ENCODE results near the gene PWWP2A.
"Not testable (repeated sequence)": the region's sequence is repeated elsewhere in the genome, so short reads cannot be mapped to it uniquely, and the experiment has no call there.

The PWWP2A gene, protein sequence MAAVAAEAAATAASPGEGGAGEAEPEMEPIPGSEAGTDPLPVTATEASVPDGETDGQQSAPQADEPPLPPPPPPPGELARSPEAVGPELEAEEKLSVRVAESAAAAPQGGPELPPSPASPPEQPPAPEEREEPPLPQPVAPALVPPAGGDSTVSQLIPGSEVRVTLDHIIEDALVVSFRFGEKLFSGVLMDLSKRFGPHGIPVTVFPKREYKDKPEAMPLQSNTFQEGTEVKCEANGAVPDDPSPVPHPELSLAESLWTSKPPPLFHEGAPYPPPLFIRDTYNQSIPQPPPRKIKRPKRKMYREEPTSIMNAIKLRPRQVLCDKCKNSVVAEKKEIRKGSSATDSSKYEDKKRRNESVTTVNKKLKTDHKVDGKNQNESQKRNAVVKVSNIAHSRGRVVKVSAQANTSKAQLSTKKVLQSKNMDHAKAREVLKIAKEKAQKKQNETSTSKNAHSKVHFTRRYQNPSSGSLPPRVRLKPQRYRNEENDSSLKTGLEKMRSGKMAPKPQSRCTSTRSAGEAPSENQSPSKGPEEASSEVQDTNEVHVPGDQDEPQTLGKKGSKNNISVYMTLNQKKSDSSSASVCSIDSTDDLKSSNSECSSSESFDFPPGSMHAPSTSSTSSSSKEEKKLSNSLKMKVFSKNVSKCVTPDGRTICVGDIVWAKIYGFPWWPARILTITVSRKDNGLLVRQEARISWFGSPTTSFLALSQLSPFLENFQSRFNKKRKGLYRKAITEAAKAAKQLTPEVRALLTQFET

DNA sequence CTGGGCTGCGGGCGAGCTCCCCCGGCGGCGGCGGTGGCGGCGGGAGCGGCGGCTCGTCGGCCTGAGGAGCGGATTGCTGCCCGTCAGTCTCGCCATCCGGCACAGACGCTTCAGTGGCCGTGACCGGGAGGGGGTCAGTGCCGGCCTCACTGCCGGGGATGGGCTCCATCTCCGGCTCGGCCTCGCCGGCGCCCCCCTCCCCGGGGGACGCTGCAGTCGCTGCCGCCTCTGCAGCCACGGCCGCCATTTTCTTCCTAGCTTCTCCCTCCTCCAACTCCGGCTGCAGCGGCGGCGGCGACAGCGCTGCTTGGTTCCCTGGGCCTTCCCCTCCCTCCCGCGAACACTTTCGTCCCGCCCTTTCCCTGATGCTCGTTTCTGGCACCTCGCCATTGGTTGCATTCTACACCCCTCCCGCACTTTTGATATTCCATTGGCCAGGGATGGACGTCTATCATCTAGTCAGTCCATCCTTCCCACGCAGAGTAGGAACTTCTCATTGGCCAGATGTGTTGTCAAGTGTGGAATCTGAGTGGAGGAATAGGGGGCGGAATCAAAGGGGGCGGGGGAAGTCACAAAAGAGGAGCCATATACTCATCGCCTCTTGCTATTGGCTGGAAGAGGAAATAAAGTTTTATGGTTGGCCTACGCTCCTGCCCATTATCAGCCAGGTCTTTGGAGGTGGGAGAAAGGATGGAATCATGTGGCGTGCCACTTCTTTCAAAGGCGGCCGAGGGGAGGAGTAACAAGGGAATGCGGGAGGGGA lies at the start of gene PWWP2A:
TSS of gene PWWP2A (minus strand) at position 309 of the 763 bp plus-strand sequence. CDS start at position 247, 62 bp downstream.
- Histone ChIP-seq H3K4me1 (ENCODE audit: insufficient read depth, low read length) (peaks cover 9% of the 10 kb centered on the region), H3K4me3 (ENCODE audit: low read depth in 1 of 2, low read length in 2 of 2) (peak within 1 kb of the TSS; percentile 75 to 91), H3K9ac (ENCODE audit: low read length) (peak within 1 kb of the TSS; percentile 49), H3K27ac (ENCODE audit: low read depth, low read length) (peak within 1 kb of the TSS; percentile 92), H3K9me3 (ENCODE audit: low read length) (no peaks in the 10 kb centered on the region), H3K27me3 (ENCODE audit: control insufficient read depth in 1 of 2, insufficient read depth in 2 of 2, low read length in 2 of 2) (no peaks in the 10 kb centered on the region), H3K36me3 (ENCODE audit: insufficient read depth, low read length) (no peaks in the 10 kb centered on the region)

DNA sequence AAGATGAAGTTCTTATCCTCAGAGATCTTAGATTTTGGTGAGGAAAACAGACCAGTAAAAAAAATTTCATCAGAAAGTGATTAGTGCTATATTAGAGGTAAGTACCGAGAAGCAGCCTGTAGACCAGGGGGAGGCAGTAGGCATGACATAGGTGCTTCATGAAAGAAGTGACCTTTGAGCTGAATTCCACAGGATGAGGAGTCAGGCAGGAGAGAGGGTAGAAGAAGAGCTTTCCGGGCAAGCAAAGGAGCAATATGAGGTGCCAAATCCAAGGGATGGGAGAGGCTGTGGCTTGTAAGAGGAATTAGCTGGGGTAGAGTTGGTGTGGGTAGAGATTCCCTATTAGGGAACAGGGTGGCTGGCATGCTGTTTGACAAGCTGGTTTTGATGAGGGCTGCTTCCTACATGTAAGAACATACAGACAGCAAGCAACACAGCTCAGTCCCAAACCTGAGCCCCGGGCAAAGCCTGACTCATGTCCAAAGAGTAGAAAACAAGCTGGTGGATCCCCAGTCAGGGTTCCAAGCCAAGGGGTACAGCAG lies 48.4 kb upstream of the PWWP2A start:
- Histone ChIP-seq H3K27me3 (ENCODE audit: control insufficient read depth in 1 of 2, insufficient read depth in 2 of 2, low read length in 2 of 2) (no peaks in the 10 kb centered on the region), H3K9ac (ENCODE audit: low read length) (no peak overlapping the region), H3K36me3 (ENCODE audit: insufficient read depth, low read length) (no peaks in the 10 kb centered on the region), H3K4me1 (ENCODE audit: insufficient read depth, low read length) (peaks cover 15% of the 10 kb centered on the region), H3K9me3 (ENCODE audit: low read length) (no peaks in the 10 kb centered on the region), H3K27ac (ENCODE audit: low read depth, low read length) (no peak overlapping the region), H3K4me3 (ENCODE audit: low read depth in 1 of 2, low read length in 2 of 2) (no peak overlapping the region)

DNA sequence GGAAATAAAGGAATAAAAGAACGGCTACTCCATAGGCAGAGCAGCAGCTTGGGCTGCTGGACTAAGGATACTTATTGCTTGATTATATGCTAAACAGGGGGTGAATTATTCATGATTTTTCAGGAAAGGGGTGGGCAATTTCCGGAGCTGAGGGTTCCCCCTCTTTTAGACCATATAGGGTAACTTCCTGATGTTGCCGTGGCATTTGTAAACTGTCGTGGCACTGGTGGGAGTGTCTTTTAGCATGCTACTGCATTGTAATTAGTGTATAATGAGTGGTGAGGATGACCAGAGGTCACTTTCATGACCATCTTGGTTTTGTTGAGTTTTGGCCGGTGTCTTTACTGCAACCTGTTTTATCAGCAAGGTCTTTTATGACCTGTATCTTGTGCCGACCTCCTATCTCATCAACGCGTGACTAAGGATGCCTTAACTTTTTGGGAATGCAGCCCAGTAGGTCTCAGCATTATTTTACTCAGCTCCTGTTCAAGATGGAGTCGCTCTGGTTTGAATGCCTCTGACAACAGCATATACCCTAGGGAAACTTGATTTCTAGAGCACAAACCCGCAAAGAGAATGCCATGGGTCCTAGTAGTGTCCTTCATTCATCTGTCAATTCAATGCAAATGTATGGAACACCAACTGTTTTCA lies 47.8 kb upstream of the PWWP2A start:
- H3K9me3 ChIP-seq (ENCODE audit: low read length): no peaks in the 10 kb centered on the region
- H3K36me3 ChIP-seq (ENCODE audit: insufficient read depth, low read length): no peaks in the 10 kb centered on the region
- H3K27me3 ChIP-seq (ENCODE audit: control insufficient read depth in 1 of 2, insufficient read depth in 2 of 2, low read length in 2 of 2): no peaks in the 10 kb centered on the region
- H3K9ac ChIP-seq (ENCODE audit: low read length): no peak overlapping the region
- no peak overlapping the region for H3K27ac ChIP-seq (ENCODE audit: low read depth, low read length)
- H3K4me1 ChIP-seq (ENCODE audit: insufficient read depth, low read length): peaks cover 15% of the 10 kb centered on the region
- H3K4me3 ChIP-seq (ENCODE audit: low read depth in 1 of 2, low read length in 2 of 2): no peak overlapping the region

DNA sequence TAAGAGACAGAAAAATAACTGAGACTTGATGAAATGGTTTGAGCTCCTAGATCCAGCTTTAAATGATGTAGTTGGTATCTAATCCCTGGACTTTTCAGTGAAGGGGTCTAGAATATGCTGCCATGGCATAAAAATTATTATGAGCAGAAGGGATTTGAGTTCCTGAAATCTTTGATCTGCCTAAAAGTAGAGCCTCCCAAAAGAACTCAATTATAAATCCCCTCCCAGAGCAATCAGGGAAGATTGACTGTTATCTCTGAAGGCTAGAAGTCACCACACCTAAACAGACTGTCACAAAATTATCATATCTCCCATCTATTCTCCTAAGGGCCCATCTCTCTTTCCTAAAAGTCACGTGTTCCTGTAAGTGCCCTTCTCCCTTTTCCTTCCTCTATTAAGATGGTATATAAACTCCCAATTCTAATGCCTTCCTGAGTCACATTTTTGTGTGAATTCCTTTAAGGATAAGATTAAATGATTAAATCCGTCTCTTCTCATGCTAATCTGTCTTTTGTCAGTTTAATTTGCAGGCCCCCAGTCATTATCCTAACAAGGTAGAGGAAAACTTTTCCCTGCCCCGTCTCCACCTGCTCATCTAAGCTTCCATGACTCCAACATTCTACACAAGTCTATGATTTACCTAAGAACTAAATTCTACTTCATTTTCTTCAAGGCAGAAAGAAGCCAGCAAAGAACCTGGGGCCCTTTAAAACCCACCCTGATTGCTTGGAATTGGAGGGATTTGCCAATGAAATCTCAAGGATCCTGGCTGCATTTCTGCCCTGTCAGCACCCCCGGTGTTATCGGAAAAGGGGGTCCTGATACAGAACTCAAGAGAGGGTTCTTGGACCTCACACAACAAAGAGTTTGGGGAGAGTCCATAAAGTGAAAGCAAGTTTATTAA lies 47.1 kb upstream of the PWWP2A start:
- Histone ChIP-seq H3K9ac (ENCODE audit: low read length) (no peak overlapping the region), H3K9me3 (ENCODE audit: low read length) (no peaks in the 10 kb centered on the region), H3K36me3 (ENCODE audit: insufficient read depth, low read length) (no peaks in the 10 kb centered on the region), H3K4me1 (ENCODE audit: insufficient read depth, low read length) (peaks cover 15% of the 10 kb centered on the region), H3K27ac (ENCODE audit: low read depth, low read length) (no peak overlapping the region), H3K4me3 (ENCODE audit: low read depth in 1 of 2, low read length in 2 of 2) (peak overlapping the region in 1 of 2 donors; percentile 47), H3K27me3 (ENCODE audit: control insufficient read depth in 1 of 2, insufficient read depth in 2 of 2, low read length in 2 of 2) (no peaks in the 10 kb centered on the region)

DNA sequence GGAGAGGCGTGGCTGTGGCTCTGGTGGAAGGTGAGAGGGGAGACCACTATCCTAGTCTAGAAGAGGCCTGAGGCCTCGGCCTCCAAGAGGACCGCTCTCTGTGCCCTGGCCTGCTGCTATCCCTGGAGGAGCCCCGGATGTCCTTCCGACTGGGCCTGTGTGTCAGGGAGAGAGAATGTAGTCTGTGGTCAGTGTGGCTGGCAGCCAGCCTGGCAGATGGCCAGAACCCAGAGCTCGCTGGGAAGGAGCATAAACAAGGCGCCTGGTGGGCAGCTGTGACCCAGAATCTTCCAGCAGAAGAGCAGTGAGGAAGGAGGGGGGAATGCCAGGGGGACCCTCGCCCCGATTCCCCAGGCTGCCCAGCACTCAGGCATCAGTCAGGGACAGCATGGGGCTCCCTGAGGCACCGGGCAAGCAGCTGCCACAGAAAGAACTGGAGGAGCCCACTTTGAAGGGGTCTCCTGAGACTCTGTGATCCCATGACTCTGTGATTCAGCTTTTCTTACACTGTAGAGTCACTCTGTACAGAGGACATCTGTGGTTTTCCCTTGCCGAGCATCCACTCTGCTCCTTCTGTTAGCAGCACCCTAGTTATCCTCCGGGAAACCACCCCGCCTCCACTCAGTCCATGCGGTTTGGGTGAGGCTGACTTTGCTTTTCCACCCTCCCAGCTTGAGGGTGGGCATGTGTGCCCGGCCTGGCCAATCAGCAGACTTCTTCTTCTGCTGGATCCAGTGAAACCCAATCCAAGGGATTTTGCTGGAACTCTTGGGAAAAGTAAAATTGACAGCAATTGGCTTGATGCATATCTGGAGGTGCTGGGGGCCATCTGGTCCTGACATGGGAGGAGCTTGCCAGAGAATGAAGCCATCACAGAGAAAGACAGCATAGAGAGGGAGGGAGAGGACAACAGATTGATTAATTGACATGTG lies 46.2 kb upstream of the PWWP2A start:
- Histone ChIP-seq H3K9ac (ENCODE audit: low read length) (no peak overlapping the region), H3K9me3 (ENCODE audit: low read length) (no peaks in the 10 kb centered on the region), H3K4me3 (ENCODE audit: low read depth in 1 of 2, low read length in 2 of 2) (peak overlapping the region in 1 of 2 donors; percentile 47), H3K36me3 (ENCODE audit: insufficient read depth, low read length) (no peaks in the 10 kb centered on the region), H3K27me3 (ENCODE audit: control insufficient read depth in 1 of 2, insufficient read depth in 2 of 2, low read length in 2 of 2) (no peaks in the 10 kb centered on the region), H3K4me1 (ENCODE audit: insufficient read depth, low read length) (peaks cover 15% of the 10 kb centered on the region), H3K27ac (ENCODE audit: low read depth, low read length) (peak overlapping the region; percentile 19)

DNA sequence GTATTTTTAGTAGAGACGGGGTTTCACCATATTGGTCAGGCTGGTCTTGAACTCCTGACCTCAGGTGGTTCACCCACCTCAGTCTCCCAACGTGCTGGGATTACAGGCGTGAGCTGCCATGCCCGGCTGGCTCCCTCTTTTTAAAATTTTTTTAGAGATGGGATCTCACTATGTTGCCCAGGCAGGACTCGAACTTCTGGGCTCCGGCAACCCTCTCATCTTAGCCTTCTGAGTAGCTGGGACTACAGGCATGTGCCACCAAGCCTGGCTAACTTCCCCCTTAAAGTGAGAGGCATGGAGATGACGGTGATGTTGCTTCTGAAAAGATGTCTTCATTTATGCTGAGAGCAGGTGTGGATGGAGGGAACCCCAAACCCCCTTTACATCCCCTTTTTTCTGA lies 43.7 kb upstream of the PWWP2A start:
- H3K9me3 ChIP-seq (ENCODE audit: low read length): no peaks in the 10 kb centered on the region
- H3K4me3 ChIP-seq (ENCODE audit: low read depth in 1 of 2, low read length in 2 of 2): no peak overlapping the region
- no peaks in the 10 kb centered on the region for H3K36me3 ChIP-seq (ENCODE audit: insufficient read depth, low read length)
- no peak overlapping the region for H3K9ac ChIP-seq (ENCODE audit: low read length)
- peaks cover 15% of the 10 kb centered on the region for H3K4me1 ChIP-seq (ENCODE audit: insufficient read depth, low read length)
- H3K27ac ChIP-seq (ENCODE audit: low read depth, low read length): no peak overlapping the region
- H3K27me3 ChIP-seq (ENCODE audit: control insufficient read depth in 1 of 2, insufficient read depth in 2 of 2, low read length in 2 of 2): no peaks in the 10 kb centered on the region

DNA sequence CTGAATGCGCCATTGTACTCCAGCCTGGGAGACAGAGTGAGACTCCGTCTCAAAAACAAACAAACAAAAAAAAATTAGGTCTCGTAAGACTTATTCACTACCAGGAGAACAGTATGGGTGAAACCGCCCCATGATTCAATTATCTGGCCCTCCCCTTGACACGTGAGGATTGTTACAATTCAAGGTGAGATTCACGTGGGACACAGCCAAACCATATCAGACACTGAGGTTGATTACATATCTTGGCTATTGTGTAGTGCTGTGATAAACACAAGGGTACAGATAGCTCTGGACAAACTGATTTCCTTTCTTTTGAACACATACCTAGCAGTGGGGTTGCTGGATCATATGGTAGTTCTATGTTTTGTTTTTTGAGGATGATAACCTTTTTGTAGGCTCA lies 42.4 kb upstream of the PWWP2A start:
- Histone ChIP-seq H3K27ac (ENCODE audit: low read depth, low read length) (no peak overlapping the region), H3K36me3 (ENCODE audit: insufficient read depth, low read length) (no peaks in the 10 kb centered on the region), H3K9me3 (ENCODE audit: low read length) (no peaks in the 10 kb centered on the region), H3K4me3 (ENCODE audit: low read depth in 1 of 2, low read length in 2 of 2) (no peak overlapping the region), H3K9ac (ENCODE audit: low read length) (no peak overlapping the region), H3K27me3 (ENCODE audit: control insufficient read depth in 1 of 2, insufficient read depth in 2 of 2, low read length in 2 of 2) (no peaks in the 10 kb centered on the region), H3K4me1 (ENCODE audit: insufficient read depth, low read length) (peaks cover 15% of the 10 kb centered on the region)

DNA sequence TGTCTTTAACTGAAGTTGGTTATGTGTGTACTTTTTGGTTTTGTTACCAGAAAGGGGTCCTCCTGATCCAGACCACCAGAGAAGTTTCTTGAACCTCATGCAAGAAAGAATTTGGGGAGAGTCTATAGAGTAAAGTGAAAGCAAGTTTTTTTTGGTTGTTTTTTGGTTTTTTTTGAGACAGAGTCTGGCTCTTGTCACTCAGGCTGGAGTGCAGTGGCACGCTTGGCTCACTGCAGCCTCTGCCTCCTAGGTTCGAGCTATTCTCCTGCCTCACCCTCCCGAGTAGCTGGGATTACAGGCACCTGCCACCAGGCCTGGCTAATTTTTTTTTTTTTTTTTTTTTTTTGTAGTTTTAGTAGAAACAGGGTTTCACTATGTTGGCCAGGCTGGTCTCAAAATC lies 41.6 kb upstream of the PWWP2A start:
- not testable (repeated sequence) for H3K9me3 ChIP-seq (ENCODE audit: low read length); H3K4me3 ChIP-seq (ENCODE audit: low read depth in 1 of 2, low read length in 2 of 2); H3K27ac ChIP-seq (ENCODE audit: low read depth, low read length); H3K36me3 ChIP-seq (ENCODE audit: insufficient read depth, low read length); H3K27me3 ChIP-seq (ENCODE audit: control insufficient read depth in 1 of 2, insufficient read depth in 2 of 2, low read length in 2 of 2); H3K9ac ChIP-seq (ENCODE audit: low read length)
- peaks cover 14% of the 10 kb centered on the region for H3K4me1 ChIP-seq (ENCODE audit: insufficient read depth, low read length)

DNA sequence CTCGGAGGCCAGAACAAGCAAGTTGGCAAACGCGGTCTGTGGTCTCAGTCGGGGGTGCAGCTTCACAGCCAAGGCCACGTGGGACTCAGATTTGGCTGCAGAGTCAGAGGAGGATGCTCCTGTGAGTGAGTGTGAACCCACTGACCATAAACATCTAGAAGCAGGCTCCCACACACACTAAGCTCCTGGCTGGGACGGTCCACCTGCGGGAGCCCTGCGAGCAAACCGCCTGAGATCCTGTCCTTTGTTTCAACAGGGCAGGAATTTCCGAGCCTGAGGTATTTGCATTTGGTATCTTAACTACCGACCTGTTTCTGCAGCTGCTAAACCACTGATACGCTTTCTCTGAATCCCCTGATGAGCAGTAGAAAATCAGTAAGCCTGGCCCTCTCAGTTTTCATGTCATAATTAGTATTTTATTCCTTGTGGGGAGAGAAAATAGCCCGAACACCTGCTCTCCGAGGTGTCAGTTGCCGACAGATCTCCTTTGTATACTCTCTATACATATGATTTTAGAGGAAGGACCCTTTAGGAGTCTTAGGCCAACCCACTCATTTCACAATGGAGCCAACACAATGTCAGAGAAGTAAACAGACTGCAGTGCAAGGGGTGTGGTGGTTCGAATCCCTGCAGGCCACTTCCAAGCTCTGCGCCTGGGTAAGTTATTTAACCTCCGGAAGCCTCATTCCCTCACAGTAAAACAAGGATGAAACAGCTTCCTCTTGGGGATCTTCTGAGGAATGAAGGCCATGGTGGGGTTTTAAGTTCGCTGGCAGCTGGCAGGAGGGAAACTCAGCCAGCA lies 40.9 kb upstream of the PWWP2A start:
- Histone ChIP-seq H3K36me3 (ENCODE audit: insufficient read depth, low read length) (no peaks in the 10 kb centered on the region), H3K4me1 (ENCODE audit: insufficient read depth, low read length) (peaks cover 8% of the 10 kb centered on the region), H3K4me3 (ENCODE audit: low read depth in 1 of 2, low read length in 2 of 2) (no peak overlapping the region), H3K9ac (ENCODE audit: low read length) (no peak overlapping the region), H3K27me3 (ENCODE audit: control insufficient read depth in 1 of 2, insufficient read depth in 2 of 2, low read length in 2 of 2) (no peaks in the 10 kb centered on the region), H3K27ac (ENCODE audit: low read depth, low read length) (no peak overlapping the region), H3K9me3 (ENCODE audit: low read length) (no peaks in the 10 kb centered on the region)

Data from muscle layer of colon (tissue), 2 donors.